CD4-positive, CD25-positive, alpha-beta regulatory T cell (primary cell): ENCODE results near the gene TMEM126B. TPM values are rescaled to one million over a fixed set of nuclear protein-coding genes. Genes with fewer than 3 reads are reported as not detected.
"Not testable (repeated sequence)": the region's sequence is repeated elsewhere in the genome, so short reads cannot be mapped to it uniquely, and the experiment has no call there.

Experiments used
- ATAC-seq, 2 donors: fragments of 150-1000 bp; cut with Tn5 transposase; one replicate each; pipeline ENCODE4 v1.10.0; 2021; ENCODE audit warnings: low read depth in 2 of 2, moderate number of reproducible peaks in 2 of 2, moderate library complexity in 1 of 2
- DNase-seq, 3 donors: peaks; one replicate each; pipeline versions ENCODE4 v3.0.0 to v3.0.0-alpha.2; 2012 to 2022; ENCODE audit warnings: mixed read lengths in 1 of 3
- H3K27ac ChIP-seq: one replicate; pipeline ENCODE4 v1.7.0; 2013; ENCODE audit warnings: mild to moderate bottlenecking, low read length; ENCODE audit not compliant: insufficient read depth, poor library complexity, severe bottlenecking
- H3K27me3 ChIP-seq: one replicate; pipeline ENCODE4 v1.7.0; 2013; ENCODE audit warnings: low read length; ENCODE audit not compliant: control insufficient read depth, insufficient read depth
- H3K36me3 ChIP-seq: one replicate; pipeline ENCODE4 v1.7.0; 2013; ENCODE audit warnings: mild to moderate bottlenecking, low read length, moderate library complexity; ENCODE audit not compliant: control insufficient read depth, insufficient read depth
- H3K4me1 ChIP-seq: 2 replicates; pipeline ENCODE4 v1.7.0; 2013; ENCODE audit warnings: mild to moderate bottlenecking, low read length; ENCODE audit not compliant: insufficient read depth, control insufficient read depth, poor library complexity, severe bottlenecking
- H3K4me3 ChIP-seq: one replicate; pipeline ENCODE4 v1.7.0; 2013; ENCODE audit warnings: low read depth, mild to moderate bottlenecking, low read length, moderate library complexity
- H3K9me3 ChIP-seq, 2 experiments: 1 replicate in 1 of 2; 2 replicates in 1 of 2; pipeline ENCODE4 v1.7.0; 2013; ENCODE audit warnings: low read length in 2 of 2, mild to moderate bottlenecking in 1 of 2, moderate library complexity in 1 of 2; ENCODE audit not compliant: control insufficient read depth in 2 of 2
- H3K27ac Mint-ChIP-seq, 3 donors: one replicate each; pipeline ENCODE4 v1.8.0; 2020 to 2022; ENCODE audit warnings: mild to moderate bottlenecking in 3 of 3, mixed read lengths in 3 of 3, moderate library complexity in 2 of 3
- H3K27me3 Mint-ChIP-seq: one replicate; pipeline ENCODE4 v1.8.0; 2022; ENCODE audit warnings: mild to moderate bottlenecking, mixed read lengths
- H3K36me3 Mint-ChIP-seq: one replicate; pipeline ENCODE4 v1.8.0; 2020; ENCODE audit warnings: mixed read lengths
- H3K4me1 Mint-ChIP-seq, 4 donors: one replicate each; pipeline ENCODE4 v1.8.0; 2020 to 2022; ENCODE audit warnings: mixed read lengths in 4 of 4, mild to moderate bottlenecking in 1 of 4
- H3K4me3 Mint-ChIP-seq, 4 donors: one replicate each; pipeline ENCODE4 v1.8.0; 2020 to 2022; ENCODE audit warnings: mild to moderate bottlenecking in 4 of 4, mixed read lengths in 4 of 4, moderate library complexity in 3 of 4
- H3K9me3 Mint-ChIP-seq, 7 donors: one replicate each; pipeline ENCODE4 v1.8.0; 2020 to 2022; ENCODE audit warnings: mixed read lengths in 7 of 7, mild to moderate bottlenecking in 3 of 7, moderate library complexity in 2 of 7
- polyA plus RNA-seq, 4 donors: library from polyadenylated mRNA; unstranded; fragments of 300-500 nt; fragmentation: Illumina TruSeq; gene quantifications; one replicate each; pipeline ENCODE4 v1.2.3, GENCODE V29; 2021
- total RNA-seq: library from RNA; stranded (reverse); gene quantifications from one replicate; pipeline ENCODE4 v1.2.3, GENCODE V29; 2022

TMEM126B gene
- total and polyA plus RNA-seq, 5 donors from 2014 or later, result 21.7 to 76.7 (median 64.0) TPM

- peaks cover 12% of the 10 kb centered on the region for H3K4me1 ChIP-seq
- peaks cover 36% of the 10 kb centered on the region for H3K36me3 ChIP-seq
- no peak overlapping the region for H3K4me3 ChIP-seq
- Mint-ChIP-seq H3K4me3 (no peak overlapping the region), H3K4me1 (peaks cover 11 to 46% (median 28%) of the 10 kb centered on the region in 4 donors), H3K9me3 (no peaks in the 10 kb centered on the region), H3K27me3 (peaks cover 4% of the 10 kb centered on the region), H3K27ac (peak overlapping the region in 1 of 3 donors; percentile 15), H3K36me3 (no peaks in the 10 kb centered on the region)
- ATAC-seq, result no peak
- H3K27ac ChIP-seq, result no peak overlapping the region
- DNase-seq, result no peak
- H3K27me3 ChIP-seq, result no peaks in the 10 kb centered on the region
- no peaks in the 10 kb centered on the region for H3K9me3 ChIP-seq
Observed at GRCh38 chr11:85651118-85651517, 22.7 kb downstream of the TMEM126B start.

GRCh38 chr11:85652786-85653447 lies 24.5 kb downstream of the TMEM126B start:
- Mint-ChIP-seq H3K27ac (peak overlapping the region in 1 of 3 donors; percentile 8), H3K4me1 (peaks cover 12 to 45% (median 29%) of the 10 kb centered on the region in 4 donors), H3K36me3 (no peaks in the 10 kb centered on the region)

DNA sequence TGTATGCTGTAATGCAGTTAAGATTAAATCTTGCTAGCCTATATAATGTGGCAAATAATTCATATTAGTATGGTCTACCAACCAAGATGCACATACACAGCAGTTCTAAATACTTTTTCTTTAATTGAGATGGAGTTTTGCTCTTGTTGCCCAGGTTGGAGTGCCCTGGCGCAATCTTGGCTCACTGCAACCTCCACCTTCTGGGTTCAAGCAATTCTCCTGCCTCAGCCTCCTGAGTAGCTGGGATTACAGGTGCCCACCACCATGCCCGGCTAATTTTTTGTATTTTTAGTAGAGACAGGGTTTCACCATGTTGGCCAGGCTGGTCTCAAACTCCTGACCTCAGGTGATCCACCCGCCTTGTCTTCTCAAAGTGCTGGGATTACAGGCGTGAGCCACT lies 25.9 kb downstream of the TMEM126B start:
- not testable (repeated sequence) for H3K36me3 Mint-ChIP-seq, H3K27ac Mint-ChIP-seq, H3K4me1 ChIP-seq, H3K4me3 ChIP-seq, H3K27me3 ChIP-seq, DNase-seq, H3K9me3 ChIP-seq, H3K27ac ChIP-seq, H3K27me3 Mint-ChIP-seq, ATAC-seq, H3K4me3 Mint-ChIP-seq, H3K9me3 Mint-ChIP-seq
- peaks cover 59% of the 10 kb centered on the region for H3K36me3 ChIP-seq
- peaks cover 15 to 41% (median 28%) of the 10 kb centered on the region in 4 donors for H3K4me1 Mint-ChIP-seq

More at GRCh38 chr11:85652786-85653447, 24.5 kb downstream of the TMEM126B start:
- peaks cover 48% of the 10 kb centered on the region for H3K36me3 ChIP-seq
- DNase-seq, result no peak
- ATAC-seq, result no peak
- H3K27me3 ChIP-seq, result no peaks in the 10 kb centered on the region
- no peak overlapping the region for H3K4me3 Mint-ChIP-seq
- H3K4me3 ChIP-seq, result peak overlapping the region; percentile 23
- H3K4me1 ChIP-seq, result peaks cover 6% of the 10 kb centered on the region
- H3K27me3 Mint-ChIP-seq, result no peaks in the 10 kb centered on the region
- no peaks in the 10 kb centered on the region for H3K9me3 Mint-ChIP-seq
- H3K27ac ChIP-seq, result peak overlapping the region; percentile 30
- H3K9me3 ChIP-seq, result no peaks in the 10 kb centered on the region

- Histone ChIP-seq H3K4me1 (peaks cover 15% of the 10 kb centered on the region), H3K4me3 (no peak overlapping the region), H3K27ac (no peak overlapping the region), H3K27me3 (no peaks in the 10 kb centered on the region), H3K36me3 (peaks cover 68% of the 10 kb centered on the region), H3K9me3 (no peaks in the 10 kb centered on the region)
- DNase-seq, result no peak
- ATAC-seq, result no peak
- Mint-ChIP-seq H3K4me1 (peaks cover 31 to 58% (median 46%) of the 10 kb centered on the region in 4 donors), H3K4me3 (no peak overlapping the region), H3K27me3 (no peaks in the 10 kb centered on the region), H3K27ac (no peak overlapping the region), H3K9me3 (no peaks in the 10 kb centered on the region), H3K36me3 (peaks cover 20% of the 10 kb centered on the region)
Observed at GRCh38 chr11:85656777-85657176, 28.4 kb downstream of the TMEM126B start.

DNA sequence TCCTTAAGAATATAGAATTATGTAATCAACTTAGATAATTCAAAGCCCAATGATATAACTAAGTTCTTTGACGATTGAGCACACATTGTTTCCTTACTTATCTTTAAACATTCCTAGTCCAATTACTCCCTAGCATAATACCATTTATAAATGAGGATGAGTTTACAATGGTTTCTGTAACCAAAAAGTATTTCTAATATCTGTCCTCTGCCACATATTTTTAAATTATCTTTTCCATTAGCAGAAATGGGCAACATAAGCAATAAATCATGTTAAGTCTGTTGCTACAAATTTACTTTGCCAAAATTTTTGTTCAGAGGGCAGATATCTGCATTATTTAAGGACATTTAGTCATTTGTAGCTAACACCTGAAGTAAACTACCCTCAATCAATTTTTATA lies 29.8 kb downstream of the TMEM126B start:
- Histone ChIP-seq H3K4me3 (no peak overlapping the region), H3K9me3 (no peaks in the 10 kb centered on the region), H3K27ac (no peak overlapping the region), H3K4me1 (peaks cover 29% of the 10 kb centered on the region), H3K36me3 (peaks cover 63% of the 10 kb centered on the region), H3K27me3 (no peaks in the 10 kb centered on the region)
- H3K9me3 Mint-ChIP-seq, result no peaks in the 10 kb centered on the region
- H3K36me3 Mint-ChIP-seq, result peaks cover 24% of the 10 kb centered on the region
- H3K27me3 Mint-ChIP-seq, result no peaks in the 10 kb centered on the region
- H3K4me3 Mint-ChIP-seq, result peak overlapping the region in 1 of 4 donors; percentile 22
- ATAC-seq (no peak), DNase-seq (no peak)
- no peak overlapping the region for H3K27ac Mint-ChIP-seq
- peaks cover 34 to 53% (median 47%) of the 10 kb centered on the region in 4 donors for H3K4me1 Mint-ChIP-seq

DNA sequence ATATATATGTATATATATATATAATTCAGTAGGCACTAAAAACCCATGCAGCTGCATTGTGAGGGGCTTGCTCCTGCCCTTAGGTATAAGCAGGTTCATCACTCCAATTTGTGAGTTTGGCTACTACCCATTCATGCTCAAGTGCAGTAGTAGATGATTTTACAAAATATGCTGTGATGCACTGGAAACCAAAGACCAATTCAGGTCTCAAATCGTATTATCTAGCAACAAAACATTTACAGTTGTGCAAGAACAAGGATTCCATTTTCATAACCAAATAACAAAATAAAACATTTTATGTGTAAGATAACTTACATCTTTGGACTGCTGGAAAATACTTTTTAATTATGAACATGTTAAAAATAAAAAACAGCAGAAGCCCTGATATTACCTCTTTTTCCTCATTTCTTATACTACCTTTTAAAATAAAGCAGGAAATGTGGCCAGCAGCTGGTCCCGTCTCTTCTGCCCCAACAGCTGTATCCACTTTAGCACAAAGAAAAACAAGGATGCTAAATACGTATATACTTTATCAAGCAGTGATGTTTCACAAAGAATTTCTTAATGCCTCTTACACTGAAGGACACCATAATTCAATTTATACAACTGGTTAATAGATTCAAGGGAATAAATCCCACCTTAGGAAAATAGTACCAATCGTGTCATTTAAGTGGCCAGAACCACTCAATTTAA lies 33.7 kb downstream of the TMEM126B start:
- Mint-ChIP-seq H3K36me3 (peaks cover 24% of the 10 kb centered on the region), H3K27me3 (no peaks in the 10 kb centered on the region), H3K9me3 (no peaks in the 10 kb centered on the region), H3K4me1 (peaks cover 34 to 62% (median 47%) of the 10 kb centered on the region in 4 donors), H3K27ac (no peak overlapping the region), H3K4me3 (peak overlapping the region; percentile 63 to 99 (median 72))
- Histone ChIP-seq H3K36me3 (peaks cover 37% of the 10 kb centered on the region), H3K27me3 (no peaks in the 10 kb centered on the region), H3K27ac (peak overlapping the region; percentile 98), H3K4me1 (peaks cover 35% of the 10 kb centered on the region), H3K9me3 (no peaks in the 10 kb centered on the region), H3K4me3 (peak overlapping the region; percentile 95)
- ATAC-seq (no peak), DNase-seq (no peak)

- H3K4me1 Mint-ChIP-seq, result peaks cover 32 to 59% (median 47%) of the 10 kb centered on the region in 4 donors
- peak overlapping the region; percentile 95 for H3K4me3 ChIP-seq
- peaks cover 29% of the 10 kb centered on the region for H3K36me3 ChIP-seq
- H3K27ac Mint-ChIP-seq, result peak overlapping the region; percentile 95 to 99 (median 99)
- peak overlapping the region; percentile 99 to 100 (median 100) for H3K4me3 Mint-ChIP-seq
- H3K4me1 ChIP-seq, result peaks cover 35% of the 10 kb centered on the region
- peak overlapping the region; percentile 98 for H3K27ac ChIP-seq
- DNase-seq (peak in 1 of 3 donors; percentile 56), ATAC-seq (no peak)
- H3K27me3 Mint-ChIP-seq, result no peaks in the 10 kb centered on the region
- H3K9me3 Mint-ChIP-seq, result no peaks in the 10 kb centered on the region
- no peaks in the 10 kb centered on the region for H3K9me3 ChIP-seq
- H3K27me3 ChIP-seq, result no peaks in the 10 kb centered on the region
- peaks cover 24% of the 10 kb centered on the region for H3K36me3 Mint-ChIP-seq
Observed at GRCh38 chr11:85663080-85663752, 34.8 kb downstream of the TMEM126B start.
